Stimulated activated CD4-positive, alpha-beta T cell treated with anti-CD3 and anti-CD28 coated beads, Interleukin-12 subunit alpha, Interleukin-12 subunit beta, amount 100 ng/mL, for 24 hours (primary cell): ENCODE data around the gene DLL4.
"Not testable (repeated sequence)": the region's sequence is repeated elsewhere in the genome, so short reads cannot be mapped to it uniquely, and the experiment has no call there.

ENCODE experiments used
- DNase-seq, 2 experiments: peaks; one replicate each; pipeline ENCODE4 v3.0.0-alpha.2; 2020; ENCODE audit warnings: low read depth in 2 of 2

DLL4 gene

GRCh38 chr15:40941528-40942336 lies 12.6 kb downstream of the DLL4 start:
- DNase-seq, result peak in 1 of 2 experiments; percentile 57

GRCh38 chr15:40942337-40942854 lies 13.3 kb downstream of the DLL4 start:
- no peak for DNase-seq

GRCh38 chr15:40942878-40943277 lies 13.7 kb downstream of the DLL4 start:
- no peak for DNase-seq

GRCh38 chr15:40943764-40944365 lies 14.7 kb downstream of the DLL4 start:
- DNase-seq, result no peak

- no peak for DNase-seq
Observed at GRCh38 chr15:40944510-40945296, 15.6 kb downstream of the DLL4 start.

- DNase-seq, result no peak
Observed at GRCh38 chr15:40948706-40949473, 19.8 kb downstream of the DLL4 start.

GRCh38 chr15:40949756-40950207 lies 20.6 kb downstream of the DLL4 start:
- DNase-seq, result no peak

- no peak for DNase-seq
Observed at GRCh38 chr15:40951764-40952163, 22.6 kb downstream of the DLL4 start.

- DNase-seq, result no peak
Observed at GRCh38 chr15:40952301-40952900, 23.3 kb downstream of the DLL4 start.

GRCh38 chr15:40952901-40953712 lies 24.0 kb downstream of the DLL4 start, which contains the start of gene CHAC1:
Gene CHAC1, plus strand, starts transcription at chr15:40953471. Its CDS starts 113 bp downstream, at chr15:40953584.
- DNase-seq, result peak; percentile 91 to 95

GRCh38 chr15:40953713-40954074 lies 24.6 kb downstream of the DLL4 start:
- DNase-seq, result no peak

GRCh38 chr15:40954158-40954848 lies 25.2 kb downstream of the DLL4 start:
- DNase-seq, result not testable (repeated sequence)

GRCh38 chr15:40955141-40955903 lies 26.2 kb downstream of the DLL4 start:
- DNase-seq, result no peak

- no peak for DNase-seq
Observed at GRCh38 chr15:40955930-40956540, 26.9 kb downstream of the DLL4 start.

GRCh38 chr15:40956541-40956982 lies 27.4 kb downstream of the DLL4 start:
- no peak for DNase-seq

- no peak for DNase-seq
Observed at GRCh38 chr15:40957041-40957555, 28.0 kb downstream of the DLL4 start.

GRCh38 chr15:40957581-40958051 lies 28.5 kb downstream of the DLL4 start:
- DNase-seq, result no peak

GRCh38 chr15:40958146-40958545 lies 29.0 kb downstream of the DLL4 start:
- DNase-seq, result no peak
